HG03097 (cell line): ENCODE measurements around the gene TRIM29.
"Not testable (repeated sequence)": the region's sequence is repeated elsewhere in the genome, so short reads cannot be mapped to it uniquely, and the experiment has no call there.

ENCODE experiments used
- ATAC-seq: cut with Tn5 transposase; IDR thresholded peaks from one replicate; pipeline ENCODE4 v1.9.1; 2021; ENCODE audit not compliant: unreplicated experiment, low FRiP score

The TRIM29 gene

DNA sequence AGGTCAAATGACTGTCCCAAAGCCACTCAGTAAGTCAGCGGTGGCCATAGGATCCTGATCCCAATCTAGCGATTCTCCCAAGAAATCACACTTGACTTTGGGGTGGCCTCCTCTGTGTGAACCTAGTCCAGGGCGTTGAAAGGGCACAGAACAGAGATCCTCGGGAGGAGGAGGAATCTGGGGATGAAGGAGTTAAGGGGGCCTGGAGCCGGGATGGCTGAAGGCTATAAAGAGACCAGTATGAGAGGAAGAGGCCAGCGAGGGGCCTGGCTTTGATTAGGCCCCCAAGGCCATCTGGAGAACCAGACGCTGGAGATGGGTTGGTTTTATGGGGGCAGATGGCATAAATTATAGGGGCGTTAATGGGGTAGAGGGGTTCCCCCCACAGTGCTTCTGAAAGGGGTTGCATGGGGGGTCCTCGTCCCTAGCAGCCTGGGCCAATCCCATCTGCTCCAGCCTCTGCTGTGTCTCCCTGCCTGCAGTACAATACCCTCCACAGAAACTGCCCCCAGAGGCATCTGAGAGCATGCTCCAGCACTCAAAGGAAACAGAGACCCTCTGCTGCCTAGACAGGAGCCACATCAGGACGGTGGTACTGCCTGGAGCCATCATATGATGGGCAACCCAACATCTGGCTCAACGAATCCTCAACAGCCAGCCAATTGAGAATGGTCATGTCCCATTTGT, 35.2 kb upstream of the TRIM29 start:
- no peak for ATAC-seq

DNA sequence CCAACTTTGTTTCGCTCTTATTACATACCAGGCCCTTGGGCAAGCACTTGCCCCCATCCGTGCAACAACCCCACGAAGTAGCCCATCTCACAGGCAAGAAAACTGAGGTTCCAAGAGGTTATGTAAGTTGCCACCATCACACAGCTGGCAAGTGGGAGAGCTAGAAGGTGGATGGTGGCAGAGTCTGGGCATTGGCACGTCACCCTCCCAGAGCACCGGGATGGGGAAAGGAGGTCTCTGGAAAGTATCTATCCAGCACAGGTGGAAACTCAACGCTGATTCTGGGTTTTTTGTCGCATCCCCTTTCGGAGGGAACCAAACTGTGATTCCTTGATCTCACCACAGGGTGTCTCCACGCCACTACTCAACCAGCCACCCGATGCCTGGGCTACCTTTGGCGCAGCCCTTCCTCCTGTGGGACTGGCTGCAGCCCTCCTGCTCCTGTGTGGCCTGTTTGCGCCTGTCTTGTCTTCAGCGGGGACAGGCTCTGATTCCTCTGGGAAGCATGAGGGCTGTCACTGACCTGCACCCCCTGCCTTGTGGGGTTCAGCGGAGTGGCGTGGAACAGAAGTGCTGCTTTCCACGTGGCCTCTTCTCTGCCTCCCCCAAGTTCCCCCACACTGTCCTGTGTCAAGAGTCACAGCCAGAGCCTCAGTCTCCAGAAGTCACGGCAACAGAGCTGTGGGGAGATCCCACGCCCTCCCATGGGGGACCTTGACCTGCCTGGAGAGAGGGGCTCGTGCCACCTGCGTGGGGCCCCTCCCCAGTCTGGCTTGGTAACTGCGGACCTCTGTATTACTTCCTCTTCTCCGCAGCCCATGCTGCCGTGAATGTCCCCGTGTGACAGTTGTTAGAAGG, 34.4 kb upstream of the TRIM29 start:
- ATAC-seq: no peak

DNA sequence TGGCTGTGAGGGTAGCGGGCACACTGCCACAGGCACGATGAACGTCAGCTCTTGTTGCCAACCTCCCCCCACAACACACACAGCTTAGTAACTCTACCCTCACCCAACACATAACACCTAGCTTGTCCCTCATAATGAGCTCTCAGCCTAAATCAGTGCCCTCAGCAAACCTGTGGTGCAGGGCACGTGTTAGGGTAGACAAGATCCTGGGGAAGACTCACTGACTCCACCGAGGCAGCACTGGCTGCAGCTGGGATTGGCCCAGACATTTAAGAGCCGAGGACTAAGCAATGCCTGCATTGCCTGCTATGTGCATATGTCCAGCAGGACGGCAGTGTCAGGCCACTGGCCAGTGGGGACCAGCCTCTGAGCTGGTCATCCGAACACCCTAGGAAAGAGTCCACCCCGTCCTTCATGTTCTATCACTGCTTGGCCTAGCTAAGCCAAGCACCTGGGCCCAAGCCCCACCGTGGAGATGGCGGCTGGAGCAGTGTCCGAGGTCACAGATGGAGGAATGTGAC, 32.9 kb upstream of the TRIM29 start:
- ATAC-seq: no peak

DNA sequence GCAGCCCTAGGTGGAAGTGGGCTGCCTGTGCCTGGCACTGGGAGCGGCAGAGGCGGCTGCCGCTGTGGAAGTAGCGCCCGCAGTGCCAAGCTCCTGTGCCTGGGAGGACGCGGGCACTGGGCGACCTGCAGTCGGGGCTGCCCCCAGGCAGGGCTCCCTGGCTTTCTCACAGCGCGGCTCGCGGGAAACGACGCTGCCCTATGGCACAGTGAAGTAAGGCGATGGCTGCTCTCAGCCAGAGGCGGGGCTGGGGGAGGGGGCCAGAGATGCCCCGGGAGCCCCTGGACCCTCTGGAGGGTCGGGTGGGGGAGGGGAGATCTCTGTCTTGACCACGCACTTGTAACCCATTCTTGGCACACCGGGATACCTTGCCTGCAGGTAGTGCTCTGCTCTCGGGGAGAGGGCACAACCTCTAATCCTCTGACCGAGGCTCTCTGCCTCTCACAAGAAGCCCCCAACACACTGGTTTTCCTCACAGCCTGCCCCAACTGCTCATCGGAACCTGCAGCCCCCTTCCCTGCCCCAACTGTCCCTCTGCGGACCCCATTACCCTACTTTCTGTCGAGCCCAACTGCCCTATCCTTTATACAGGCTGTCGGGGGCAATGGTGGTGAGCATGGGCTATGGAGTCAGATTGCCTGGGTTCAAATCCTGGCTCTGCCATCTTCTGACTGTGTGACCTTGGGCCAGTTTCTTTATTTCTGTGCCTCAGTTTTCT, 32.2 kb upstream of the TRIM29 start:
- no peak for ATAC-seq

DNA sequence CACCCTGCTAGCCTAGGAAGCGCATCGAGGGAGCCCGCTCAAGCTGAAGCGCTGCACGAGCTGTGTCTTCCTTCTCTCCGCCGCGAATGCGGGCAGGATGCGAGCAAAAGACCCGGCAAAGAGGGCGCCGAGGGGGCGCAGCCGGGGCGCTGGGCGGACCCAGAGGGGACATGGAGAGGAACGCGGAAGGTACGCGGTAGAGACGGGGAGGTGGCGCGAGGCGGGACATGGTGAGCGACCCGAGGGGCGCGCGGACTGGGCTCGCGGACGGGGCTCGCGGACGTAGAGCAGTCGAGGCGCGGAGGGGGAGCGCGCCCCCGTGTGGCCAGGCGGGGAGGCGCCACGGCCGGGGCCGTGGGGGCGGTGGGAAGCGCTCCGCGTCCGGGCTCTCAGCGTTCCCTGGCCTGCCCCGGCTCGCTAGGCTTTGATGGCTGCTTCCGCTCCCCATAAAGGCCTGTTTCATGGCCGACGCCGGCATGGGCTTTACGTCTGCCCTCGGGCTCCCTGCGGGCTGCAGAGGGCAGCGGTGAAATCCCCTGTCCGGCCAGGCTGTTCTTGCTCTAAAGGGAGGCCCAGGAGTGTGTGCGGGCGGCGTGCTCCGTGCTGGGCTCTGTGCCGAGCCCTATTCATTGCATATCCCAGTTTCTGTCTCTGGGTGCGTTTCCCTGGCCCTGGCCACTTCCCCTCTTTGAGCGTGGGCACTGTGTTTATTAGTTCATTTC, 31.2 kb upstream of the TRIM29 start:
- ATAC-seq: no peak

DNA sequence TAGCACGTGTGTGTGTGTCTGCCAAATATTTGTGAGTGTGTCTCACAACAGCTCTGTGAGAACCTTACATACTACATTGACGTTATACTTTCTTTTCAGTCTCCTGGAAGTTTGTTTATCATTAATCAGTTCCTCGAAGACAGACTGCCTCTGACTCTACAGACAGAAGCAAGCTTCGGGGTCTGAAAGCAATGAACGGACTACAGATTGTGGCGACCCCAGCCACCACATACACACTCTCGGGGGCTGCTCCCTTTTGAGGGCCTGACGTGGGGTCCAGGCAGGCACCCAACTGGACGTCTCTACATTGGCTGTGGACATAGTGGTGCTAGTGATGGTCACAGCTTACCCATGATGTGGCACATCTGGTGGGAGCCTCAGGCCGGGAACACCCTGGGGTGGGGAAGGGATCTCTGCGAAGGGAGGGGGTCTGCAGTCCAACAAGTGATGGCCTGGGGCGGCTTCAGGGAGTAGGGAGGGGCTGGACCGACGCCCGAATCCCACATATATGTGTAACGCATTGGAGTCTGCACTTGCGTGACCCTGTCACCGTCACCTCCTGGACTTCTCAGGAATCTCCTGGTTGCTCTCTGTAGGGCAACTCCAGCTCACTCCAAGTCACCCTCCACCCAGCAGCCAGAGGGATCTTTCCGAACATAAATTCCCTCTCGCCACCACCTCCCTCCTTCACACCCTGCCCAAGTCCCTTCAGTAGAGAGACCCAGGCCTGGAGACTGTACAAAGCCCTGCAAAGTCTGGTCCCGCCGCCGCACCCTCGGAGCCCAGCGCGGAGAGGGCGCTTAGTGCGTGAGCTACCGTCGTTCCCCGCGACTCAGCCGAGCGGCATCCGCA, 30.4 kb upstream of the TRIM29 start:
- ATAC-seq: no peak

DNA sequence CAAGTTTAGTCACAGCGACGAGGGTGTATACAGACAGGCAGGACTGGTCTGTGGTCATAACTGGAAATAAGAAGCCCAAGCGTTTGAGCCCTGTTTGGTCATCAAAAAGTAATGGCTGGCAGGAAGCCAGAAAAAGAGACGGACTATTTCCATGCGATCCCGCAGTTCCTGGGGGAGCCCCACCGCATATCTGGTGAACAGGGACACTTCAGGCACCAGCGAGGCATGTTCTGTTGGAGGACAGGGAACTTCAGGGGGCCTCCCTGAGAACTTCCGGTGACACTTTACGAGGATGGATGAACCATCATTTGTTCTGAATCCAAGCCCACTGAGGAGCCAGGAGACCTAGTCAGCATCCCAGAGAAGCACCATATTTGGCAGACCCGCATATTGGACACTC, 29.7 kb upstream of the TRIM29 start:
- no peak for ATAC-seq

DNA sequence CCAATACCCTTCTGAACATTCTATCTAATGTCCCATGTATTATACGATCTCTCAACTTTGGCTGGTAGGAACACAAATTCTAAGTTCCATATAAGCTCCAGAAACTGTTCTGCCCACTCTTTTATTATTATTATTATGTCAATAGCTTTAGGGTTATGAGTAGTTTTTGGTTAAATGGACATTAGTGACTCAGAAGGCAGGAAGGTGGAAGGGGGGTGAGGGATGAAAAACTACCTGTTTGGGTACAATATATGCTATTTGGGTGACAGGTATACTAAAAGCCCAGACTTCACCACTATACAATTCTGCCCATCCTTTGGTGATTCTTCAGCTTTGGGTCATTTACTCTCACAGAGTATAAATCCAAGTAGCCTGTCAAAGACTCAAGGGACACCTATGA, 22.5 kb upstream of the TRIM29 start:
- ATAC-seq: no peak

DNA sequence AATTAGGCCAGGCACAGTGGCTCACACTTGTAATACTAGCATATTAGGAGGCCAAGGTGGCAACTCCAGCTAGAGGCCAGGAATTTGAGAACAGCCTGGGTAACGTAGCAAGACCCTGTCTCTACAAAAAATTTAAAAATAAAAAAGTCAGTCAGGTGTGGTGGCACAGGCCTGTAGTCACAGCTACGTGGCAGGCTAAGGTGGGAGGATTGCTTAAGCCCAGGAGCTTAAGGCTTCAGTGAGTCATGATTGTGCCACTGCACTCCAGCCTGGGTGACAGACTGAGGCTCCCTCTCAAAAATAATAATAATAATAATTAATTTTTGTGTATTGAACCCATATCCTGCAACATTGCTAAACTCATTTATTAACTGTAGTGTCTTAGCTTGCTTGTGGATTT, 15.3 kb upstream of the TRIM29 start:
- ATAC-seq: no peak

DNA sequence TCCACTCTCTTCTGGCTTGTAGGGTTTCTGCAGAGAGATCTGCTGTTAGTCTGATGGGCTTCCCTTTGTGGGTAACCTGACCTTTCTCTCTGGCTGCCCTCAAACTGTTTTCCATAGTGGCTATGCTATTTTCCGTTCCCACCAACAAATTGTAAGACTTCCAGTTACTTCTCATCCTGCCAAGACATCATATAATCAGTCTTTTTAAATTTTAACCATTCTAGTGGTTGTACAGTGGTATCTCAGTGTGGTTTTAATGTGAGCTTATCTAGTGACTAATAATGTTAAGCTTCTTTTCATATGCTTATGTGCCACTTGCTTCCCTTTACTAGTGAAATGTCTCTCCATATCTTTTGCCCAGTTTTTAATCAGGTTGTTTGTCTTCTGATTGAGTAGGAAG, 13.6 kb upstream of the TRIM29 start:
- no peak for ATAC-seq

DNA sequence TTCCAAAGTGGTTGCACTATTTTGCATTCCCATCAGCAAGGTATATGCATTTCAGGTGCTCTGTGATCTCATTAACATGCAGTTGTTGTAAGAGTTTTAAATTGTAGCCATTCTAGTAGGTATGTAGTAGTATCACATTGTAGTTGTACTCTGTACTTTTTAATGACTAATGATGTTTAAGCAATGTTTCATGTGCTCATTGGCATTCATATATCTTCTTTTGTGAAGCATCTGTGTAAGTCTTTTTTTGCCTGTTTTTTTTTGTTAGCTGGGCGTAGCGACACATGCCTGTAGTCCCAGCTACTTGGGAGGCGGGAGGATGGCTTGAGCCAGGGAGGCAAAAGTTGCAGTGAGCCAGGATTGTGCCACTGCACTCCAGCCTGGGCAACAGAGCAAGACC, 11.3 kb upstream of the TRIM29 start:
- ATAC-seq: no peak

DNA sequence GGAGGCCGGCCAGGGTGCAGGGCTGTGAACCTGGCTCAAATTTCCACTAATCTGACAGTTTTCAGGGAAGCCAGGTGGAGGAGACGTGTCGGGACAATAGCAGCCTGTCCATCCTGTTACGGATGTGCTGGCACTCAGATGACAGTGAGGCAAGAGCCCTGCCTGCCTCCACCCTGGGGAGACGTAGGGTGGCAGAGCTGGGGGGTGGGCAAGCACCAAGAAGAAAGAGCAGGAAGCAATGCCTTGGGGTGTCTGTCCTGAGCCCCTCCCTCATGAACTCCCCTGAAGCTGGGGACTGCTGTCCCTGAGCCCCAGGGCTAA, 10.0 kb upstream of the TRIM29 start:
- no peak for ATAC-seq

DNA sequence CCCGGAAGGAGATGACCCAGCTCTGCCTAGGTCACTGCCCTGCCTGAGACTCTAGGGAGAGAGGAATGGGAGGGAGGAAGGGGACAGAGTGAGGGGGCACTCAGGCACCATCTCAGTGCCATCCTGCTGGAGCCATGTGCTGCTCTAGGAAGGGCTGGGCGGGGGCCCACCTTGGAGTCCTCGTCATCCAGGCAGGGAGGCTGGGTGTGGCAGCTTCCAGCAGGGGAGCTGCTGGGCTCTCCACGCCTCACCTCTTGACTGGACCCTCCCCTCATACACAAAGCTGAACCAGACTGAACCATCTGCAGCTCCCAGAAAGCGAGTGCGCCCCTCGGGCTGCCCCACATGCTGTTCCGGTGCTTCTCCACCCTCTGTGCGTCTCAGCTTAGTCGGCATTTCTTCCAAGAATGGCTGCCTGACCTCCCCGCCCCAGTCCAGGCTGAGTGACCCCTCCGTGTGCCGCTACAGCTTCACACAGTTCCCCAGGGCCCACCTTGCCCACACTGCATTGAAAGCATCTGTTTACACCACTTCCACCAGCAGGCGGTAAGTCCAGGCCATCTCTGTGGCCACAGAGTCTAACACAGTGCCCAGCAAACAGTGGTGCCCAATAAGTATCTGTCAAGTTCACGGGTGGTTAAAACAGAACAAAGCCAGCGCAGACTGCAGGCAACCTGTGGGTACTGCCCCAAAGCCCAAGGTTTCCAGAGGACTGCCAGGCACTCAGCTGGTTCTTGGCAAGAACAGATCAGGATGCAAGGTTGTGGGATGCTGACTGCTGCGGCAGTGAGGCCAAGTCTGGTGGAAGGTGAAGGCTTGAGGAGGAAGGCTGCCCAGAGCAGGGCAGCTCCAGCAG, 9.4 kb upstream of the TRIM29 start:
- no peak for ATAC-seq

DNA sequence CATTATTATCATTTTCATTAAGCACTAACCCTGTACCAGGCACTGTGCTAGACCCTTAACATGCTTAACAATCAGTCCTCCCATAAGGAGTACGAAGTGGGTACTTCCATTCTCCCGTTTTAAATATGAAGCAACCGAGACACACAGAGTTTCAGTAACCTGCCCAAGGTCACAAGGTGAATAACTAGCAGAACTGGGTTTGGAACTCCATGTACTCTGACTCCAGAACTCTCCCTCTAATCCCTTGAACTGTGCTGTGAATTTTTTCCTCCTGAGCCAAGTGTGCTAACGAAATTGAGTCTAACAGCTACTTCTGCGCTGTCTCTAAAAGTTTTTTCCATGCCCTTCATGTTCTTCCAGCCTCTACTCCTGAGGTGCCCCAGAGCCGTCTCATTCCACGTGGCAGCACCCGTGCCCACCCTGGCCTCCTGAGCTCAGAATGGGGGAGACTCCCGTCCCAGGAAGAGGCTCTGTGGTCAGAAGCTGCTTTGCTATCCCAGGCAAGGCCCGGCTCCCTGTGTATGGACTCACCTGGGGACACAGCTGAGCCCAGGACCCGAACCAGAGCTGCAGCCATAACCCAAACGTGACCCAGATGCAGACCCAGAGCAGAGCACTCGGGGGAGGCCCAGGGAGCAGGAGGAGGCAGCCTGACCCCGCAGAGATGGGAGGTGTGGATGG, 8.6 kb upstream of the TRIM29 start:
- ATAC-seq: no peak

DNA sequence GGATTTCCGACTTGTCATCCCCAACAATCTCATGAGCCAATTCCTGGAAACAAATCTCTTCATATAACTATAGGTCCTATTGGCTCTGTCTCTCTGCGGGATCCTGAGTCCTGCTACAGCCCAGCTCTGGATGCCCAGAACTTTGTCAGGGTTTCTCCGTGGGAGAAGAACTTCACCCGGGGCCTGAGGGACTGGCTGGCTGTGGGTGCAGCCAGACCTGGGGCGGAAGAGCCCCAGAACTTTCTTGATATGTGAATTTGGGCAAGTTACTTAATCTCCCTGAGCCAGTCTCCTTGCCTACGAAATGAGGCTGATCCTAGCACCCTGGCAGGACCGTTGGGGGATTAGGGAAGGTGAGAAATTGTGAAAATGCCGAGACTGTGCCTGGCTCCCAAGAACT, 6.6 kb upstream of the TRIM29 start:
- ATAC-seq: no peak

DNA sequence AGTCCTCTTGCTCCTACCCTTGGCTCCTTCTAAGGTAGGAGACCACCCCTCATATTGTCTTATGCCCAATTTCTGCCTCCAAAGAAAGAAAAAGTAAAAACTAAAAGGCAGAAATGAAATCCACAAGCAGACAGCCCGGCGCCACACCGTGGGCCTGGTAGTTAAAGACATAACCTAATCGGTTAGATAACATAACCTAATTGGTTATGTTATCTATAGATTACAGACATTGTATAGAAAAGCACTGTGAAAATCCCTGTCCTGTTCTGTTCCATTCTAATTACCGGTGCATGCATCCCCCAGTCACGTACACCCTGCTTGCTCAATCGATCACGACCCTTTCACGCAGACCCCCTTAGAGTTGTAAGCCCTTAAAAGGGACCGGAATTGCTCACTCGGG, 5.6 kb upstream of the TRIM29 start:
- not testable (repeated sequence) for ATAC-seq

DNA sequence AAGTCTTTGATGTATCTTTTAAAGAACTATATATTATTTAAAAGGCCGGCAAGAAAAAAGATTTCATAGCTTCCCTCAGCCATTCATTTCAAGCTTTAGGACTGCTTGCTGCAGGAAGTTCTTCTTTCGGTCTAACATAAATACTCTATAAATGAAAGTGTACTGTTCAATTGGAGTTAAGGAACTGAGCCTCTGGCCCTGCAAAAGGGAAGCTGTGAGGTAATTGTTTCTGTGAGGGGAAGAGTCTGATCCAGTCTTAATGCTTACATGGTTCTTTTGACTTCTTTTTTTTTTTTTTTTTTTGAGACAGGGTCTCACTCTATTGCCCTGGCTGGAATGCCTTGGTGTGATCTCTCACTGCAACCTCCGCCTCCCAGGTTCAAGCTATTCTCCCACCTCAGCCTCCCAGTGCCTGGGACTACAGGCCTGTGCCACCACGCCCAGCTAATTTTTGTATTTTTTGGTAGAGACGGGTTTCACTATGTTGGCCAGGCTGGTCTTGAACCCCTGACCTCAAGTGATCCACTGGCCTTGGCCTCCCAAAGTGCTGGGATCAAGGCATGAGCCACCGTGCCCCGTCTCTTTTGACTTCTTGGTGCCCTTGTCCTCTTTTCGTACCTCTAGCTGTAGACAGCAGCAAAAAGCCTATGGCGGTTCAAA, 4.7 kb upstream of the TRIM29 start:
- ATAC-seq: no peak
